CD4-positive, alpha-beta T cell (primary cell): ENCODE measurements around the gene CFP. TPM values are rescaled to one million over a fixed set of nuclear protein-coding genes. Genes with fewer than 3 reads are reported as not detected.

Experiments used
- ATAC-seq: fragments of 200-7000 bp; cut with Tn5 transposase; one replicate; pipeline ENCODE4 v1.10.0; 2022; ENCODE audit warnings: mild to moderate bottlenecking; ENCODE audit not compliant: poor library complexity
- CTCF ChIA-PET: fragments of 350-600 bp; sonication (Branson Sonifier 250); formaldehyde crosslinking; loops from one replicate; lab custom pipeline; 2021; ENCODE audit warnings: antibody characterized with exemption, inconsistent platforms; lab: Charles Lee
- POLR2A ChIA-PET: fragments of 350-600 bp; sonication (Branson Sonifier 250); formaldehyde crosslinking; loops from one replicate; lab custom pipeline; 2021; ENCODE audit warnings: antibody characterized with exemption, inconsistent platforms; lab: Charles Lee
- DNase-seq, 14 experiments: peaks; one replicate each; pipeline ENCODE4 v3.0.0-alpha.2; 2013 to 2020; ENCODE audit warnings: mixed read lengths in 2 of 14
- H3K27ac ChIP-seq, 2 donors: one replicate each; pipeline versions ENCODE4 v1.5.1 to v1.7.0; 2013; ENCODE audit warnings: low read length in 2 of 2, low read depth in 1 of 2, mild to moderate bottlenecking in 1 of 2
- H3K27me3 ChIP-seq, 2 experiments: 1 replicate in 1 of 2; 2 replicates in 1 of 2; pipeline versions ENCODE4 v1.6.1 to v1.7.0; 2013; ENCODE audit warnings: low read length in 2 of 2, control low read depth in 1 of 2, mild to moderate bottlenecking in 1 of 2, moderate library complexity in 1 of 2; ENCODE audit not compliant: insufficient read depth in 2 of 2, control insufficient read depth in 1 of 2
- H3K36me3 ChIP-seq: one replicate; pipeline ENCODE4 v1.6.1; 2013; ENCODE audit warnings: low read length, control low read depth; ENCODE audit not compliant: insufficient read depth
- H3K4me1 ChIP-seq: one replicate; pipeline ENCODE4 v1.6.1; 2013; ENCODE audit warnings: low read length, control low read depth; ENCODE audit not compliant: insufficient read depth
- H3K4me3 ChIP-seq: one replicate; pipeline ENCODE4 v1.5.1; 2013; ENCODE audit warnings: mild to moderate bottlenecking, low read length, moderate library complexity
- H3K9me3 ChIP-seq, 2 experiments: 1 replicate in 1 of 2; 2 replicates in 1 of 2; pipeline versions ENCODE4 v1.6.1 to v1.7.0; 2013; ENCODE audit warnings: low read length in 2 of 2, mild to moderate bottlenecking in 2 of 2, control low read depth in 1 of 2, moderate library complexity in 1 of 2; ENCODE audit not compliant: control insufficient read depth in 1 of 2, insufficient read depth in 1 of 2
- H3K27ac Mint-ChIP-seq: one replicate; pipeline ENCODE4 v1.8.0; 2020; ENCODE audit warnings: mixed read lengths
- H3K27me3 Mint-ChIP-seq: one replicate; pipeline ENCODE4 v1.8.0; 2021; ENCODE audit warnings: mixed read lengths
- H3K36me3 Mint-ChIP-seq: one replicate; pipeline ENCODE4 v1.8.0; 2021; ENCODE audit warnings: low read depth, mixed read lengths
- H3K4me1 Mint-ChIP-seq: one replicate; pipeline ENCODE4 v1.8.0; 2021; ENCODE audit warnings: low read depth, mixed read lengths
- H3K4me3 Mint-ChIP-seq: one replicate; pipeline ENCODE4 v1.8.0; 2020; ENCODE audit warnings: mild to moderate bottlenecking, mixed read lengths
- H3K9me3 Mint-ChIP-seq: one replicate; pipeline ENCODE4 v1.8.0; 2020; ENCODE audit warnings: mixed read lengths
- intact Hi-C, 2 experiments: fragments of 100-400 bp; cut with DNase I in 1 of 2; cut with micrococcal nuclease in 1 of 2; formaldehyde crosslinking; loops; one replicate each; pipeline versions ENCODE4 v1.15.1 to v1.9.0; 2023 to 2025; cut with DNase I, micrococcal nuclease
- total RNA-seq, 174 experiments: library from RNA in 2 of 174; stranded (reverse) in 2 of 174; gene quantifications; one replicate each; pipeline ENCODE4 v1.2.3 and lab custom pipeline; 2021 to 2026
- TF ChIP-seq, protein P1 (sequence below): fragments of 200-600 bp; IDR thresholded peaks from one replicate; pipeline ENCODE4 v1.8.0; 2022; ENCODE audit warnings: antibody characterized with exemption, mild to moderate bottlenecking

Gene CFP
- total RNA-seq, 2 experiments from 2014 or later: 18.3 to 18.6 TPM

DNA sequence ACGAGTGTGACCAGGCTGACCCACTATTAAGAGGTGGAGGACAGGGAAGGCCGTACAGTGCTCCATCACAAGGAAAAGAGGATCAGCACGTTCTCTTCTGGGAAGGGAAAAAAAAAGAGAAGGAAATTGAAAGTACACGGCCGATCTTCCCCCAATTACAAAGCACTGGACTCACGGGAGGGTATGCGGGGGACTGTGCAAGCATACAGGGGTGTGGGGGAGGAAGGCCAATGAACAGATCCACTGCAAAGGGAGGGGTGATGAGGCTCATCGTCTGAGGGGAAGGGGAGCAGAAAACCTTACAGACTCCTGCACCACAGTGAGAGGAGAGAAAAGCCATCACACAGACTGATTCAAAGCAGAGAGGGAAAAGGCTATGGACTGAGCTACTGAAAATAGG lies 19.5 kb upstream of the CFP start:
- H3K36me3 ChIP-seq: peaks cover 24% of the 10 kb centered on the region
- no peaks in the 10 kb centered on the region for H3K27me3 ChIP-seq
- H3K9me3 Mint-ChIP-seq: no peaks in the 10 kb centered on the region
- peak overlapping the region; percentile 83 for H3K4me3 ChIP-seq
- H3K27ac Mint-ChIP-seq: peak overlapping the region; percentile 89
- peaks cover 67% of the 10 kb centered on the region for H3K36me3 Mint-ChIP-seq
- H3K27me3 Mint-ChIP-seq: no peaks in the 10 kb centered on the region
- no peaks in the 10 kb centered on the region for H3K9me3 ChIP-seq
- ATAC-seq: no peak
- H3K4me3 Mint-ChIP-seq: peak overlapping the region; percentile 91
- no peak overlapping the region for H3K27ac ChIP-seq
- peaks cover 33% of the 10 kb centered on the region for H3K4me1 ChIP-seq
- TF ChIP-seq, protein P1, sequence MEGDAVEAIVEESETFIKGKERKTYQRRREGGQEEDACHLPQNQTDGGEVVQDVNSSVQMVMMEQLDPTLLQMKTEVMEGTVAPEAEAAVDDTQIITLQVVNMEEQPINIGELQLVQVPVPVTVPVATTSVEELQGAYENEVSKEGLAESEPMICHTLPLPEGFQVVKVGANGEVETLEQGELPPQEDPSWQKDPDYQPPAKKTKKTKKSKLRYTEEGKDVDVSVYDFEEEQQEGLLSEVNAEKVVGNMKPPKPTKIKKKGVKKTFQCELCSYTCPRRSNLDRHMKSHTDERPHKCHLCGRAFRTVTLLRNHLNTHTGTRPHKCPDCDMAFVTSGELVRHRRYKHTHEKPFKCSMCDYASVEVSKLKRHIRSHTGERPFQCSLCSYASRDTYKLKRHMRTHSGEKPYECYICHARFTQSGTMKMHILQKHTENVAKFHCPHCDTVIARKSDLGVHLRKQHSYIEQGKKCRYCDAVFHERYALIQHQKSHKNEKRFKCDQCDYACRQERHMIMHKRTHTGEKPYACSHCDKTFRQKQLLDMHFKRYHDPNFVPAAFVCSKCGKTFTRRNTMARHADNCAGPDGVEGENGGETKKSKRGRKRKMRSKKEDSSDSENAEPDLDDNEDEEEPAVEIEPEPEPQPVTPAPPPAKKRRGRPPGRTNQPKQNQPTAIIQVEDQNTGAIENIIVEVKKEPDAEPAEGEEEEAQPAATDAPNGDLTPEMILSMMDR: no peak
- ChIA-PET POLR2A (interaction anchor here (1.2 to 1.8 kb wide), 3 partner anchors 20 to 504 kb away, joined by 4 to 5 read pairs (median 4); partner anchors contain the start of genes CFP, RBM10 and USP11), CTCF (no interaction called here)
- peaks cover 47% of the 10 kb centered on the region for H3K4me1 Mint-ChIP-seq
- DNase-seq: no peak
- intact Hi-C loops: loop anchor here in 1 of 2 experiments (5.0 to 10.0 kb wide), 3 partner anchors 162 to 457 kb away; partner anchors contain the start of gene UBA1

DNA sequence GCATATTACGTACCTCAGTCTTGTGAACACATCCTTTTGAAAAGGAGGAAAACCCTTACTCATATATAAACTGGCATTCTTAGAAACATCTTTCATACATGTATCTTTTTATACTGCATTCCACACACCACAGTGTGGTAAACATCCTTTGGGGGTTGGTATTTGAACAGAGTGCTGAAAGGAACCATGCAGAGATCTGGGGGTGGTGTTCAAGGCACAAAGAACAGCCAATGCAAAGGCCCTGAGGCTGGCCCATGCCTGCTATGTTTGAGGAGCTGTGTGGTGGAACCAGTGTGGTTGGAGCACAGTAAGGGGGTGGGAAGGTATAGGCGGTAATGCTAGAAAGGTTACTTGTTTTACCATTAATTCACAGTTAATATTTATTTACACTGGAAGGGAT lies 18.6 kb upstream of the CFP start:
- Histone ChIP-seq H3K4me3 (no peak overlapping the region), H3K27ac (no peak overlapping the region), H3K27me3 (no peaks in the 10 kb centered on the region), H3K4me1 (peaks cover 36% of the 10 kb centered on the region), H3K9me3 (no peaks in the 10 kb centered on the region), H3K36me3 (peaks cover 20% of the 10 kb centered on the region)
- TF ChIP-seq, protein P1: no peak
- DNase-seq: no peak
- Mint-ChIP-seq H3K36me3 (peaks cover 71% of the 10 kb centered on the region), H3K27me3 (no peaks in the 10 kb centered on the region), H3K4me3 (peak overlapping the region; percentile 91), H3K9me3 (no peaks in the 10 kb centered on the region), H3K4me1 (peaks cover 54% of the 10 kb centered on the region), H3K27ac (peak overlapping the region; percentile 89)
- no peak for ATAC-seq
- intact Hi-C loops: loop anchor here in 1 of 2 experiments (5.0 to 10.0 kb wide), 3 partner anchors 161 to 456 kb away; partner anchors contain the start of gene UBA1
- ChIA-PET CTCF (no interaction called here), POLR2A (interaction anchor here (1.2 to 1.8 kb wide), 3 partner anchors 19 to 503 kb away, joined by 4 to 5 read pairs (median 4); partner anchors contain the start of genes CFP, RBM10 and USP11)

DNA sequence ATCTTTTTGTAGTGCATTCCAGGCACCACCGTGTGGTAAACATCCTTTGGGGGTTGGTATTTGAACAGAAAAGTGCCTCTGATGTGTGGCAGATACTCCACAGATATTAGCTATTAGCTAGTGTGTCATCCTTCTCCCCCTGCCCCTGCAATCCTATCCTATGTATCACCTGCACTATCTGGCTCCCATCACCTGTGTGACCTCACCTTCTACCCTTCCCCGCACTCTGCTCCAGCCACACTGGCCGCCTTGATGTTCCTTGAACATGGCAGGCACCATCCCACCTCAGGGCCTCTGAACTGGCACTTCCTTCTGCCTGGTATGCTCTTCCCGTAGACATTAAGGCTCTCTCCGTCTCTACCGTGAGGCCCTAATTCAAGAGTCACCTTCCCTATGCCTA lies 16.9 kb upstream of the CFP start:
- CTCF ChIA-PET: no interaction called here
- H3K4me1 Mint-ChIP-seq: peaks cover 54% of the 10 kb centered on the region
- peak overlapping the region; percentile 38 for H3K4me3 Mint-ChIP-seq

More for the DNA sequence above, 16.9 kb upstream of the CFP start:
- TF ChIP-seq, protein P1: no peak
- POLR2A ChIA-PET: no interaction called here
- Mint-ChIP-seq H3K27me3 (no peaks in the 10 kb centered on the region), H3K9me3 (no peaks in the 10 kb centered on the region), H3K27ac (peak overlapping the region; percentile 59), H3K36me3 (peaks cover 66% of the 10 kb centered on the region)
- Histone ChIP-seq H3K4me1 (peaks cover 34% of the 10 kb centered on the region), H3K36me3 (peaks cover 14% of the 10 kb centered on the region), H3K4me3 (no peak overlapping the region), H3K27ac (no peak overlapping the region), H3K27me3 (no peaks in the 10 kb centered on the region), H3K9me3 (no peaks in the 10 kb centered on the region)
- intact Hi-C loops: loop anchor here in 1 of 2 experiments (5.0 to 10.0 kb wide), 3 partner anchors 159 to 454 kb away; partner anchors contain the start of gene UBA1
- DNase-seq: no peak
- ATAC-seq: no peak
